IPS-NIHi11 (cell line): ENCODE results near the gene RIN3.

ENCODE experiments used
- DNase-seq: peaks from one replicate; pipeline ENCODE4 v3.0.0; 2012; ENCODE audit warnings: mixed read lengths, low spot score

The RIN3 gene

GRCh38 chr14:92687681-92688433 is 174.3 kb downstream of the RIN3 start:
- peak; percentile 63 for DNase-seq

- DNase-seq = no peak
Measured at GRCh38 chr14:92688434-92689375, 175.1 kb downstream of the RIN3 start.

DNA sequence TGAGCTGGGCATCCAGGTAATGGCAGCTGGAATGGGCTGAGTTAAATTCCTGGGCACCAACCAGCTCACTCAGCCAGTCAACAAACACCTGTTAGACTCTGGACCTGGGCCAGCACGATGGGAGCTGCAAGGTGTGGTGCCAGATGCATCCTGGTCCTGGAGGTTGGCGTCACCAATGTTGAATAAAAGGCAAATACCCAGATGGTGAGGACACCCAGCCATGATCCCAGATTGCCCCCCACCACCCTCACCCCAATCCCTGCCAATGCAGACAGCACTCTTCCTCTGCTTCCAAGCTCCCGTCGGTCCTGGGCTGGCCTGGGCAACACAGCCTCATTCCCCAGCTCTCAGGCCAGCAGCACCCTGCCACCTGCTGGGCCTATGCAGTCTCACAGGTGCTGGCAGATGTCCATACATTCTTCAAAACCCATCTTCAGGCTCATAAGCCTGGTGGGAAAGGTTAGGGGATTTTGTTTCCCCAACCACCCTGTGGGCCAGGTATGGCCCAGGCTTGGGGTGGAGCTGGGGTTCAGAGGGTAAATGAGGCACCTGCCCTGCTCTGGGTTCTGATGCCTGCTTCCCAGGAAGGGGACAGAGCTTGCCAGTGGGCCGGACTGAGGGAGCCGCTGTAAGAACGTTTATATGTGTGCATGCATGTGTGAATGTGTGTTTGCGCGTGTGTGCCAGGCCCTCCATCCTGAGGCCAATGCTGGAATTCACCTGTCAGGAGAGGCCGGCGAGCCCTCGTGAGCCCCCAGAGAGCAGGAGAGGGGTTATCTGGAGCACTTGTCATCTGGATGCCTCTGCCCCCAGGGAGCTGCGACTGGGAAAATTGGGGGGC is 176.8 kb downstream of the RIN3 start:
- no peak for DNase-seq

DNA sequence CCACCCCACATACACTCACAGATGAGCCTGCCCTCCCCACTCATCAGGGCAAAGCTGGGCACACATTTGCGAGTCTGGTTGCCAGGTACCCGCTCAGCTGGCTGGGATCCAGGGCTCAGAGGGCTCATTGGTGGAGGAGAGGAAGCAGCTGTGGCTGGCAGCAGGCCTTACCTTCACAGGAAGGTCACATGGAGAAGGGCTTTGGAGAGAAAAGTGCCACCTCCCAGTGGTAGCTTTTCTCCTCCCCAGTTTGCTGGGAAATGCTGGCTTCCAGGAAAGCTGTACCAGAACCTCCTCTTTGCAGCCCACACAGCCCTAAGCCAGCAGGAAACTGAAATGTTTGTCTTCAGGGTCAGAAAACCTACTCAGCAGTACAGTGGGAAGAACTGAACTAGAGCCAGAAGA is 179.2 kb downstream of the RIN3 start:
- DNase-seq = no peak

- DNase-seq = no peak
Measured at GRCh38 chr14:92693998-92694795, 180.6 kb downstream of the RIN3 start.

- no peak for DNase-seq
Measured at GRCh38 chr14:92694807-92695206, 181.2 kb downstream of the RIN3 start.

- DNase-seq = no peak
Measured at GRCh38 chr14:92695562-92695961, 182.0 kb downstream of the RIN3 start.

GRCh38 chr14:92696366-92696765 is 182.8 kb downstream of the RIN3 start:
- no peak for DNase-seq

GRCh38 chr14:92698393-92698792 is 184.8 kb downstream of the RIN3 start:
- DNase-seq = no peak

- DNase-seq = no peak
Measured at GRCh38 chr14:92701826-92702225, 188.2 kb downstream of the RIN3 start.

- no peak for DNase-seq
Measured at GRCh38 chr14:92702441-92702918, 188.9 kb downstream of the RIN3 start.

DNA sequence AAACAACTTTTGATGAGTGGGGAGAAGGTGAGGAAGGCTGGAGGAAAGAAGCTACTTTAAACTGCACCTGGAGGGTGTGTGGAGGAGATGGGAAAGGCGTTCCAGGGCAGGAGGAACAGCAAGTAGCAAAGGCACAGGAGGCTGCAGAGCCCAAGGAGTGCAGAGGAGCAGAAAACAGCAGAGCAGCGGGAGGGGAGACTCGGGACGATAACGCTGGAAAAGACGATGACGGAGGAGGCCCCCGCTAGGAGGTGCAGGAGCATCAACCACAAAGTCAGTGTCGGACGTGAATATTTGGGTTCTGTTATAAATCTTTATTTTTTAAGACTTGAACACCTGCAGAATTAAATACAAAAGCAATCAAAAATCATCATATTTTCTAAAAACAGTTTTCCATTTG is 189.9 kb downstream of the RIN3 start:
- DNase-seq = no peak

DNA sequence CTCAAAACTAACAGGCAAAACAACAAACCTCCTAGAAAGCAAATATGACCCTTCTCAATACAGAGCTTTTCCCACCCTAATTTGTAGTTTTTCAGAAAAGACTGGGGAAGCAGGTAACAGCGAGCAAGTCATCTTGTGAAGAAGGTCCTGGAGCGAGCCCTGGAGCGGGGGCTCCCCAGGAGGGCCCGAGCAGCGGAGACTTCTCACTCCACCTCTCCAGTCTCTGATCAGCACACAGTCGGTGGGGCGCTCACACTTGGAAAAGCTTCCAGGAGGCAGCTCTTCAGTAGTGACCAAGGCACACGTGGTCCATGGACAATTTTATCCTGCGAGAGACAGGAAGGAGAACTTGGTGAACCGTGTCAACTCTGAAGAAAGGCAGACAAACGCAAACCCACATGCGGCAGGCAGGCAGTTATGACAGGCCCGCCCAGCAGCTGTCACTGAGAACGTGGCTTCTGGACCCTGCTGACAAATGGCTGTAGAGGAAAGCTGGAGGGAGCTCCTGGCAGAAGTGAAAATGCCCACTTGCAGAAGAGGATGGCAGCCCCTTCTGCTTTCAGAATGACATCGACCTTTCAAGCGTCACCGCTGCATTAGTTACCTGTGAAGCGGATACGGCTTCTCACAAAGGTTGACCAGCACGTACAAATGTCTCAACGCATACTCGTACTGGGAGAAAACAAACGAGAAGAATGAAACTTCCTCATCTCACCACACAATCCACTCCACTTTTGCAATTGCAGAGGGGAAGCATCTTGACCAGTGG is 190.6 kb downstream of the RIN3 start:
- no peak for DNase-seq

DNA sequence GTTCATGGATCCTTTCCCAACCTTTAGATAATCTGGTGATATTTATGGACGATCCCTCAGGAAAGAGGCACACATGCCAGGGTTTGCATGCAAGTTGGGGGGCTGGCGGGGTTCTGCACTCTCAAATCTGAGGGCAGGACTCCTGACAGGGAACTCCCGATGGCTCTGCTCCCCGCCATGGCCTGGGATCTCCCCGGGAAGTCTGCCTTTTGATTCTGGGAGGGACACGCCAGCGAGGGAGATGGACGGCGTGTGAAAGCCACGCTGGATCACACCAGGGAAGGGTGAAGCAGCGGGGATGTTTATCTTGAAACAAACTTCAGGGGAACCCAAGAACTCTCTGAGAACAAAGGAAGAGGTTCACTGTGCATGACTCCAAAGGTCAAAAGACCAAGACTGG is 191.2 kb downstream of the RIN3 start:
- no peak for DNase-seq

GRCh38 chr14:92706386-92706785 is 192.8 kb downstream of the RIN3 start:
- DNase-seq = no peak

GRCh38 chr14:92709340-92710000 is 195.9 kb downstream of the RIN3 start:
- DNase-seq = no peak

- DNase-seq = no peak
Measured at GRCh38 chr14:92710001-92710341, 196.4 kb downstream of the RIN3 start.

DNA sequence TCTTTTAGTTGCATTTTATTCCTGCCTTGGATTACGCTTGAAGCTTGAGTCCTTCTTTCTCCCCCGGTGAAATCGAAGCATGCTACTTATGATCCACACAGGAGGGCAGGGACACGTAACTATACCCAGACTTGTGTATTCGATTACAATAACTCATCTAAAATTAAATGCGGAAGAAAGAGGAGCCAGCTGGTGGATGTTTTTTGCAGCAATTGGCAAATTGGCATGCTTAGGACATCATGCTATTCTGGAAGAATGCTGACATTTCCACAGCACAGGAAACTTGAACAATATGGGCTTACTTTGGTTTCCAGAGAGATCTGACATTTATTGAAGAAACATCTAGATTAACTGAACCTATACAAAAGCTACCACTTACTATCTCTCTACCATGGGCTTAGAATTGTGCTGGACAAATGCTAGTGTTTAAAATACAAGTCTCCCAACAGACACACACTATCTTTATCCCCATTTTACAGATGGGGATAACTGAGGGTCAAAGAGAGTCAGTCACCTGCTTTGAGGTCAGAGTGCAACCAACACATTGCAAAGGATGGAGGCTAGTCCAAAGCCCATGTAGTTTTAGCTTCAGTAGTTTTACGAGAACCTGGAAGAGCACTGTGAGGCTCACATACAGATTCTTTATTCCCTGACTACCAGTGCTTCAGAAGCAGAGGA is 198.5 kb downstream of the RIN3 start:
- no peak for DNase-seq

- DNase-seq = no peak
Measured at GRCh38 chr14:92712654-92713051, 199.1 kb downstream of the RIN3 start.
